Measurements from ENCODE around the gene RPS23.

RPS23 gene

DNA sequence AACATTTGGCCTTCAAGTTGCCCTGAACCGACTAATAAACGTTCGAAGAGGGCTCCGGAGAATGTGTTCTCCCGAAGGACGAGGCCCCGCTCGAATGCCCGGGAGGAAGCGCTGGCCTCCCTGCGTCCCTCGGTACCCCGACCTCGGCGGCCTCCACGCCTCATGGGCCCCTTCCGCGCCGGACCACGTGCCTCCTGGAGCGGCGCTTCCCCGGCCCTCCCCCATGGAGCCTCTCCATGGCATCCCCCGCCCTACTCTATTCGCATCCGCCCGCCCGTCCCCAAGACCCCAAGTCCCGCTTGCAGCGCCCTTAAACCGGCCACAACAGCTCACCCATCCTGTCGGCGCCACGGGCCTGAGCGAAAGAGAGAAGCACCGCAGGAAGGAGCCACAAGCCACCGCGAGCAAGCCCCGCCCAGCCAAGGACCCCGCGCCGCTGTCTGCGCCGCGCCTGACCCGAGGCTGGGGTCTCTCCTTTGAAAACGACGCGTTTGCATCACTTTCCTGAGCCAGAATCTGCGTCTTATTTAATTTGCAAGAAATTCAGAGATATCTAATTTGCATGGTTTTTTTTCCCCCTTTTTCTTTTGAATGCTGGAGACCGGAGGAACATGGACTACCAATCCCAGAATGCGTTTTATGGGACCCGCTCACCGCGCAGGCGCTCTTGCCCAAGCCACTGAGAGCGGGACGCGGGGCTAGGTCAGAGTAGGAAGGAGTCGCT lies at the start of gene RPS23:
Gene RPS23 (minus strand): TSS at position 368 of the 724 bp plus-strand sequence. CDS start 31 bp downstream, at position 337.
- DNase-seq (ENCODE audit: low read depth), result peak; percentile 93
- H3K4me3 ChIP-seq (ENCODE audit: control insufficient read depth, low read depth, low read length), result peak within 1 kb of the TSS; percentile 99
- TF ChIP-seq, protein P1, sequence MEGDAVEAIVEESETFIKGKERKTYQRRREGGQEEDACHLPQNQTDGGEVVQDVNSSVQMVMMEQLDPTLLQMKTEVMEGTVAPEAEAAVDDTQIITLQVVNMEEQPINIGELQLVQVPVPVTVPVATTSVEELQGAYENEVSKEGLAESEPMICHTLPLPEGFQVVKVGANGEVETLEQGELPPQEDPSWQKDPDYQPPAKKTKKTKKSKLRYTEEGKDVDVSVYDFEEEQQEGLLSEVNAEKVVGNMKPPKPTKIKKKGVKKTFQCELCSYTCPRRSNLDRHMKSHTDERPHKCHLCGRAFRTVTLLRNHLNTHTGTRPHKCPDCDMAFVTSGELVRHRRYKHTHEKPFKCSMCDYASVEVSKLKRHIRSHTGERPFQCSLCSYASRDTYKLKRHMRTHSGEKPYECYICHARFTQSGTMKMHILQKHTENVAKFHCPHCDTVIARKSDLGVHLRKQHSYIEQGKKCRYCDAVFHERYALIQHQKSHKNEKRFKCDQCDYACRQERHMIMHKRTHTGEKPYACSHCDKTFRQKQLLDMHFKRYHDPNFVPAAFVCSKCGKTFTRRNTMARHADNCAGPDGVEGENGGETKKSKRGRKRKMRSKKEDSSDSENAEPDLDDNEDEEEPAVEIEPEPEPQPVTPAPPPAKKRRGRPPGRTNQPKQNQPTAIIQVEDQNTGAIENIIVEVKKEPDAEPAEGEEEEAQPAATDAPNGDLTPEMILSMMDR (conservative IDR thresholded peaks at IDR 0.05; ENCODE audit: control insufficient read depth, insufficient read depth, low read depth, low read length), result no peak

DNA sequence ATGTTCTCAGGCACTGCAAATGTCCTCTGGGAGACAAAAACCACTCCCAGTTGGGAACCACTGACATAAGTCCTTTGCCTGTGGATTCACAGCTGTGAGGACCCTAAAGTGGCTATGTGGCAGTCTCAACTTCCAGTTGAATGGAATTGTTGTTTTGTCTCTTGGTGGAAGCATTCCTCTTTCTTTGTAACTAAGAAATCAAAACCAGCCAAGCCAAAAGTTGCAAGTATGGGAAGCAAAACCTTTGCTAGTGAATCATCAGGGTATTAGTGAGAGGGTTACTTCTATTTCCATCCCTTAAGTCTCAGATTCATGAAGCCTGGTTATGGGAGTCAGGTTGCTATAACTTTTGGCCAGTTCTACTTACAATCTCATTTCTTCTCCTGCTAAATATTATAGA lies 49.8 kb upstream of the RPS23 start:
- no peak overlapping the region for H3K4me3 ChIP-seq (ENCODE audit: control insufficient read depth, low read depth, low read length)
- TF ChIP-seq, protein P1 (conservative IDR thresholded peaks at IDR 0.05; ENCODE audit: control insufficient read depth, insufficient read depth, low read depth, low read length), result no peak
- no peak for DNase-seq (ENCODE audit: low read depth)

DNA sequence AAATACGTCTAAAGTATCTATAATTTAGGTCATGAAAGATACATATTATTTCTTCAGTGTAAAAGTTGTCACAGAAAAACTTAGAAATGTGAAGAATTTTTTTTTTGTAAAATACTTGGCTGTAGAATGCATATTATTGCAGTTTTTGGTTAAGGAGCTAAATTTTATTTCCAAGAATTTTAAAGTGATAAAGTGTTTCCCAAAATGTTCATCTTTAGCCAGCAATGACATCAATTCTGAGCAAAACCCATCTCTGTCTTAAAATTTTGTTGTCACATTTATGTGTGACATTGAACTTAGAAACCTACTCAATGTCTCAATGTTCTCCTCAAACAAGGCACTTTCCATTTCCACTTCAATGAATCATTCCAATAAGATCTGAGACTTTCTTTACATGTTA lies 47.8 kb upstream of the RPS23 start:
- no peak overlapping the region for H3K4me3 ChIP-seq (ENCODE audit: control insufficient read depth, low read depth, low read length)
- DNase-seq (ENCODE audit: low read depth), result no peak
- TF ChIP-seq, protein P1 (conservative IDR thresholded peaks at IDR 0.05; ENCODE audit: control insufficient read depth, insufficient read depth, low read depth, low read length), result no peak

DNA sequence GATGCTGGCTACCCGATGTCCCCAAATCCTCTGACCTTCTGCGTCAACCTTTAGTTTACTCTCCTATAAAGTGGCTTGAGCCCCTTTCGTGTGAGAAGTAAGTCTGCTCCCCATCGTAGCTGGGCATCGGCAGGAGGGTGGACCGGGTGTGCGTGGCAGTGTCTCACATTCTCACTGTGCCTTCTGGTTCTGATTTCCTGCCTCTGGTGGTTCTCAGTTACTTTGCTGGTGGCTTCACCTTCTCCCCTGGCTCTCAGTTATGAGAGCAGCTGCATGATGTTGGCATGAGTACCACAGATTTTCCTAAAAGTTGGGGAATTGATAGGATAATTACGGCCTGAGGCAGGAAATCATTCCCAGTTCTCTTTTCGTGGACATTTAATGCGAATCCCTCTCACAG lies 47.0 kb upstream of the RPS23 start:
- TF ChIP-seq, protein P1 (conservative IDR thresholded peaks at IDR 0.05; ENCODE audit: control insufficient read depth, insufficient read depth, low read depth, low read length), result no peak
- no peak overlapping the region for H3K4me3 ChIP-seq (ENCODE audit: control insufficient read depth, low read depth, low read length)
- no peak for DNase-seq (ENCODE audit: low read depth)

DNA sequence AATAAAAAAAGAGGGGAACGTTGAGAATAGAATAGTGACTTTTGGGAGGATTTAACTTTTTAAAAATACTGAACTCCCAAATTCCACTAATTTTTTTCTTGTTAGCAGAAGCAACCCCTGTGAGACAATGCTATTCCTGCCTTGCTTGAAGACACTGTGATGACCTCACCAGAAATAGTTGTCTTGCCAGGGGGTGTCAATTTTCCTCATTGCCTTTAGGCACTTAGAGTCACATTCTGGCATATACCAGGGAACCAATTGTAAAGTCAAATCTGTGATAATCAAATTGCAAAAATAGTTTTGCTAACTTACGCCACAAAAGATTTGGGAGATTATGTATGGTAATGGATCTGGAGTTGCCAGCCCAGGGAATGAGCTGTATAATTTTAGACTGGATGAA lies 42.8 kb upstream of the RPS23 start:
- H3K4me3 ChIP-seq (ENCODE audit: control insufficient read depth, low read depth, low read length), result no peak overlapping the region
- TF ChIP-seq, protein P1 (conservative IDR thresholded peaks at IDR 0.05; ENCODE audit: control insufficient read depth, insufficient read depth, low read depth, low read length), result no peak
- DNase-seq (ENCODE audit: low read depth), result no peak

DNA sequence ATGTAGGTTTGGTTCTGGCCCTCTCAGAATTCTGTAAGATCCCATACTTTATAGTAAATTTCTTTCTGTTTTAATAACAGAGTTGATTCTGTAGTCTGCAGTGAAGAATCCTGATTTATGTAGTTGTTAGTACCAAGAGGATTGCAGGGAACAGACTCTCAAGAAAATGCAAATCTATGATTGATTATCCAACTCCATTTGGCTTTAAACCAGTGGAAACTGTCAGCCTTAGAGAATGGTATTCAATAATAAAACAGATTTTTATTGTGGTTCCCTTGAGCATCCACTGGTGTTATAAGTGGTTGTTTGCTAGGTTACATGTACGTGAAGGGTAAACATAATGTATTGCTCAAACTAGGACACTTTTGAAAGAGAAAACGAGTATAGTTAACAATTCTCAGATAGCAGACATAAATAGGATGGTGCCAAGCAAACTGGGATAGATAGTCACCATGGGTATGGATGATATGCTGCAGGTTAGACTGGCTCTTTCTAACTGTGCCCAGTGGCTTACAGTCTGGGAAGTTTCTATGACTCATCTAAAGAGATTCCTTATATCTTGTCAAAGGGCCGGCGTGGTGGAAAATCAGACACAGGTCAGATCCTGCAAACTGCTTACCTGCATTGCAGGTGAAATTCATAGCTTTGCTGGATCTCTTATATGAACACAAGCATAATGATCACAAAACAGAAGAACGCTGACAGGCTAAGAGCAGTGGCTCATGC lies 41.7 kb upstream of the RPS23 start:
- TF ChIP-seq, protein P1 (conservative IDR thresholded peaks at IDR 0.05; ENCODE audit: control insufficient read depth, insufficient read depth, low read depth, low read length), result no peak
- H3K4me3 ChIP-seq (ENCODE audit: control insufficient read depth, low read depth, low read length), result no peak overlapping the region
- DNase-seq (ENCODE audit: low read depth), result no peak
